PC-9 (cell line): Measurements from ENCODE around the gene ARL2. TPM values are rescaled to one million over a fixed set of nuclear protein-coding genes. Genes with fewer than 3 reads are reported as not detected.
"Not testable (repeated sequence)": the region's sequence is repeated elsewhere in the genome, so short reads cannot be mapped to it uniquely, and the experiment has no call there.

ENCODE experiments used
- BruUV-seq: library from RNA; stranded (reverse); fragments of 400-500 nt; replicated peaks from 2 replicates; lab custom pipeline; 2021; lab: Mats Ljungman, UMichigan
- CTCF ChIA-PET: fragments of 300-600 bp; sonication (Branson Sonifier 250); formaldehyde crosslinking; loops from one replicate; lab custom pipeline; 2022; ENCODE audit warnings: antibody characterized with exemption; lab: Charles Lee
- POLR2A ChIA-PET: fragments of 300-600 bp; sonication (Branson Sonifier 250); formaldehyde crosslinking; loops from one replicate; lab custom pipeline; 2022; ENCODE audit warnings: antibody characterized with exemption; ENCODE audit not compliant: unreplicated experiment; lab: Charles Lee
- DNase-seq, 2 experiments: peaks; one replicate each; pipeline versions ENCODE4 v3.0.0 to v3.0.0-alpha.2; 2015 to 2022; ENCODE audit warnings: mixed read lengths in 1 of 2
- H2AFZ ChIP-seq: fragments of 200-600 bp; sonication (generic); 2 replicates; pipeline ENCODE4 v1.8.1; 2017; ENCODE audit warnings: antibody characterized with exemption
- H3F3A ChIP-seq: fragments of 200-600 bp; sonication (generic); 2 replicates; pipeline ENCODE4 v1.8.1; 2017; ENCODE audit warnings: antibody characterized with exemption, mild to moderate bottlenecking, low read depth; ENCODE audit not compliant: insufficient read depth
- H3K27ac ChIP-seq: fragments of 200-600 bp; sonication (generic); 2 replicates; pipeline ENCODE4 v1.6.1; 2016; ENCODE audit warnings: mixed run types
- H3K27me3 ChIP-seq: fragments of 200-600 bp; sonication (generic); 2 replicates; pipeline ENCODE4 v1.6.1; 2016; ENCODE audit warnings: low read depth, mixed run types; ENCODE audit not compliant: insufficient read depth
- H3K36me3 ChIP-seq: fragments of 200-600 bp; sonication (generic); 2 replicates; pipeline ENCODE4 v1.6.1; 2016; ENCODE audit warnings: low read depth, mixed run types
- H3K4me1 ChIP-seq: fragments of 200-600 bp; sonication (generic); replicated peaks from 2 replicates; pipeline ENCODE4 v1.6.1; 2016; ENCODE audit warnings: mixed run types; ENCODE audit not compliant: insufficient read depth
- H3K4me2 ChIP-seq: fragments of 200-600 bp; sonication (generic); 2 replicates; pipeline ENCODE4 v1.6.1; 2017; ENCODE audit warnings: mixed run types
- H3K4me3 ChIP-seq: fragments of 200-600 bp; sonication (generic); 2 replicates; pipeline ENCODE4 v1.6.1; 2016; ENCODE audit warnings: mixed run types
- H3K79me2 ChIP-seq: fragments of 200-600 bp; sonication (generic); 2 replicates; pipeline ENCODE4 v1.6.1; 2017; ENCODE audit warnings: low read depth, mixed run types
- H3K9me2 ChIP-seq: fragments of 200-600 bp; sonication (generic); 2 replicates; pipeline ENCODE4 v1.8.1; 2017; ENCODE audit warnings: mild to moderate bottlenecking; ENCODE audit not compliant: insufficient read depth
- H3K9me3 ChIP-seq: fragments of 200-600 bp; sonication (generic); 2 replicates; pipeline ENCODE4 v1.8.1; 2016; ENCODE audit warnings: low read depth; ENCODE audit not compliant: insufficient read depth
- H4K20me1 ChIP-seq: fragments of 200-600 bp; sonication (generic); 2 replicates; pipeline ENCODE4 v1.8.1; 2017; ENCODE audit not compliant: insufficient read depth
- EZH2 ChIP-seq: fragments of 200-600 bp; sonication (generic); IDR thresholded peaks from 2 replicates; pipeline ENCODE4 v1.8.0; 2017; ENCODE audit warnings: antibody characterized with exemption, low read depth
- intact Hi-C: fragments of 100-400 bp; cut with micrococcal nuclease; formaldehyde crosslinking; loops from one replicate; pipeline ENCODE4 v1.10.0; 2022; ENCODE audit not compliant: unreplicated experiment
- total RNA-seq: library from RNA; stranded (reverse); gene quantifications from 2 replicates; pipeline ENCODE4 v1.2.3, GENCODE V29; 2021
- TF ChIP-seq, protein P1 (sequence below): fragments of 200-600 bp; sonication (generic); conservative IDR thresholded peaks from 2 replicates; pipeline ENCODE4 v1.6.1; 2017; ENCODE audit warnings: mixed run types, antibody characterized with exemption, mild to moderate bottlenecking, moderate library complexity

Gene ARL2
- total RNA-seq, 1 experiment from 2014 or later: 97.5 TPM

GRCh38 chr11:64976651-64977050 lies 37.3 kb upstream of the ARL2 start:
- Histone ChIP-seq H3K4me1 (peaks cover 2% of the 10 kb centered on the region; the same call in 1 of the 2 replicates), H4K20me1 (no peaks in the 10 kb centered on the region), H3K36me3 (no peaks in the 10 kb centered on the region), H3K4me3 (no peak overlapping the region), H3K79me2 (no peaks in the 10 kb centered on the region), H3K27me3 (peaks cover 9% of the 10 kb centered on the region; the same call in 1 of the 2 replicates), H3K9me3 (no peaks in the 10 kb centered on the region), H3K9me2 (no peaks in the 10 kb centered on the region), H3K27ac (no peak overlapping the region), H2AFZ (no peak overlapping the region), H3F3A (0 out of 2 replicates have a peak, but pooled peaks cover 6% of the 10 kb centered on the region), H3K4me2 (no peak overlapping the region)
- no peak for DNase-seq
- TF ChIP-seq, protein P1, sequence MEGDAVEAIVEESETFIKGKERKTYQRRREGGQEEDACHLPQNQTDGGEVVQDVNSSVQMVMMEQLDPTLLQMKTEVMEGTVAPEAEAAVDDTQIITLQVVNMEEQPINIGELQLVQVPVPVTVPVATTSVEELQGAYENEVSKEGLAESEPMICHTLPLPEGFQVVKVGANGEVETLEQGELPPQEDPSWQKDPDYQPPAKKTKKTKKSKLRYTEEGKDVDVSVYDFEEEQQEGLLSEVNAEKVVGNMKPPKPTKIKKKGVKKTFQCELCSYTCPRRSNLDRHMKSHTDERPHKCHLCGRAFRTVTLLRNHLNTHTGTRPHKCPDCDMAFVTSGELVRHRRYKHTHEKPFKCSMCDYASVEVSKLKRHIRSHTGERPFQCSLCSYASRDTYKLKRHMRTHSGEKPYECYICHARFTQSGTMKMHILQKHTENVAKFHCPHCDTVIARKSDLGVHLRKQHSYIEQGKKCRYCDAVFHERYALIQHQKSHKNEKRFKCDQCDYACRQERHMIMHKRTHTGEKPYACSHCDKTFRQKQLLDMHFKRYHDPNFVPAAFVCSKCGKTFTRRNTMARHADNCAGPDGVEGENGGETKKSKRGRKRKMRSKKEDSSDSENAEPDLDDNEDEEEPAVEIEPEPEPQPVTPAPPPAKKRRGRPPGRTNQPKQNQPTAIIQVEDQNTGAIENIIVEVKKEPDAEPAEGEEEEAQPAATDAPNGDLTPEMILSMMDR: no peak
- TF ChIP-seq EZH2: no peak
- ChIA-PET POLR2A (no interaction called here), CTCF (no interaction called here)
- BruUV-seq: no TSS peak
- intact Hi-C loops: no loop called here

DNA sequence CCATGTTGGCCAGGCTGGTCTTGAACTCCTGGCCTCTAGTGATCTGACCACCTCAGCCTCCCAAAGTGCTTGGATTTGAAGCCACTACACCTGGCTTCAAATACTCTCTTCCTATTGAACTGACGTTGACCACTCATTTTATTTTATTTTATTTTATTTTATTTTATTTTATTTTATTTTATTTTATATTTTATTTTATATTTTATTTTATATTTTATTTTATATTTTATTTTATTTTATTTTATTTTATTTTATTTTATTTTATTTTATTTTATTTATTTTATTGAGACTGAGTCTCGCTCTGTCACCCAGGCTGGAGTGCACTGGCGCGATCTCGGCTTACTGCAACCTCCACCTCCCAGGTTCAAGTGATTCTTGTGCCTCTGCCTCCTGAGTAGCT lies 30.6 kb upstream of the ARL2 start:
- H3K4me2 ChIP-seq, H3F3A ChIP-seq, H3K9me3 ChIP-seq, BruUV-seq, intact Hi-C loops, H3K36me3 ChIP-seq, H3K27ac ChIP-seq, DNase-seq, H2AFZ ChIP-seq, CTCF ChIA-PET, H3K79me2 ChIP-seq, H3K9me2 ChIP-seq, H3K4me3 ChIP-seq, H3K4me1 ChIP-seq, H4K20me1 ChIP-seq: not testable (repeated sequence)
- peaks cover 20% of the 10 kb centered on the region; the same call in 1 of the 2 replicates for H3K27me3 ChIP-seq
- POLR2A ChIA-PET: interaction anchor here (0.6 kb wide), 1 partner anchor 37 kb away, joined by 4 read pairs; no protein-coding TSS in a partner anchor

DNA sequence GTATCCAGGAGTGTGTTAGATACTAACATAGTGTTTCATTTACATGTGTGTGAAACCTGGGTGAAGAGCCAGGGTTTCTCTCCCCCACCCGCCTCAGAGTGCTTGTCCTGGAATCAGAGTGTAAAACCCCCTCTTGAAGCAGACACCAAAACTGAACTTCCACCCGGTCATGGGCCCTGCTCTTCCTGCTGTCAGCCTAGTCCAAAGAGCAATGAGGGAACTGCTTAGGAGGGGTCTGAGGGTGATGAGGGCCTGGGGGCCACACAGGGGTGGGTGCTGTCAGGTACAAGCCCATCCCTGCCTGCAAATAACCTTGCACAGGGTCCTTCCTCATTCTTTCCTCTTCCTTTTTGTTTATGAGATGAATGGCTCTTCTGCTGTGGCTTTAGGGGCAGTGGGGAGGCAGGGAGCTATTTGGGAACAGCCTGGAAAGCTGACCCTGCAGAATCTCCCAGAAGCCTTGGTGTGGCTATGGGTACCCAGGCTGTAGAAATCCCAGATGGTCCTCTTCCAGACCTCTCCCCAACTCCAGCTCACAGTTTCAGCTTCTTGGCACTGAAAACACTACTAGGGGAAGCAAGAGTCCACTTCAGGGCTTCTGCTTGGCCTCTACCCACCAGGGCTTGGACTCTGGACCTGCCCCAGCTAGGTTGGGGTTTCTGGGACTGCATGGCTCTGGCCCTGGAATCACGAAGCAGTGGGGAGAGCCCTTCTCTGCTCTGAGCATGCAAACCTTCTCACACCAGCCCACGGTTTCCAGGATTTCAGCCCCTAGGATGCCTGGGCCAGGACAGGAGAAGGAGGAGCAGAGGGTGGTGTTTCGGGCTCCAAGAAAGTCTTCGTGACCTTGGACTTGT lies 25.7 kb upstream of the ARL2 start:
- Histone ChIP-seq H3K4me3 (no peak overlapping the region), H3K9me3 (no peaks in the 10 kb centered on the region), H3K4me2 (no peak overlapping the region), H3K79me2 (no peaks in the 10 kb centered on the region), H3K9me2 (no peaks in the 10 kb centered on the region), H2AFZ (no peak overlapping the region), H3K27ac (no peak overlapping the region), H4K20me1 (no peaks in the 10 kb centered on the region), H3F3A (no peaks in the 10 kb centered on the region), H3K4me1 (no peaks in the 10 kb centered on the region), H3K36me3 (no peaks in the 10 kb centered on the region), H3K27me3 (no peaks in the 10 kb centered on the region)
- intact Hi-C loops: no loop called here
- POLR2A ChIA-PET: no interaction called here
- no peak for DNase-seq
- no TSS peak for BruUV-seq
- CTCF ChIA-PET: no interaction called here
- TF ChIP-seq, protein P1: no peak
